NCI-H2081 treated with DMSO at 0.1 percent for 48 hours (cell line): Measurements from ENCODE around the gene MUTYH.

Experiments
- DNase-seq: peaks from one replicate; lab custom pipeline; 2025; lab: John Stamatoyannopoulos, UW

Gene MUTYH

GRCh38 chr1:45348966-45349677 lies 8.9 kb upstream of the MUTYH start:
- DNase-seq, result no peak

- DNase-seq, result no peak
Observed at GRCh38 chr1:45348609-45348965, 8.3 kb upstream of the MUTYH start.

DNA sequence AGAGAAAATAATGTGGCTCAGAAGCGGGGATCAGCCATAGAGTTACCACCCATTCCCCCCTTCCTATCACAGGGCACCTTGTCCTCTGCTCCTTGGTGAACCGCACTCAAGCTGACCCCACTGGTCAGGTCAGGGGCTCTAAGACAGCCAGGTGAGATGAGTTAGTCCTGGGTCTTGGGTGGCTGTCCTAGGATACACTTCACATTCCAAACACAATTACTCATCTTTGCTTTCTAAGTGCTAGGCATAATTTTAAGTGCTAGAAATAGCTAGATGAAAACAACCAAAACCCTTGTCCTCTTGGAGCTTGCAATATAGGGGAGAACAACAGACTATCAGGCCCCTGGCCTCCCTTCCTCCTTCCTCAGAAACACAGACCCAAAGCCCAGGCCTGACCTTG lies 7.8 kb upstream of the MUTYH start:
- DNase-seq, result no peak

DNA sequence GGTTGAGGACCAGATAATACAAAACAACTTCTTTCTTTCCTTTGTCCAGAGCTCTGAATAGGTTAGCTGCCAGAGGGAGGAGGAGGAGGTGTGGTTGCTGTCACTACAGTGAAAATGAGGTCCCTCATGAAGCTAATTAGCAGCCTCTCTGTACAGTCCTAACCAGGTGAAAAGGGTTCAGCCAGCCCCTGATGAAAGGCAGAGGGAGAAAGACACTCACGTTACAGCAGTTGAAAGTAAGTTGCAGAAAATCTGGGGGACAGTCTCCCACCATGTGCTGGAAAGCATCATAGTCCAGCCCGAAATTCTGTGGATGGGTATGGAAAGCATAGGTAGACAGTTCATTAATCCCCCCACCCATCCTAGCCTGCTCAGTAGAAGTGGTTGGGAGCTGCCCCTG lies 6.2 kb upstream of the MUTYH start:
- DNase-seq, result no peak

DNA sequence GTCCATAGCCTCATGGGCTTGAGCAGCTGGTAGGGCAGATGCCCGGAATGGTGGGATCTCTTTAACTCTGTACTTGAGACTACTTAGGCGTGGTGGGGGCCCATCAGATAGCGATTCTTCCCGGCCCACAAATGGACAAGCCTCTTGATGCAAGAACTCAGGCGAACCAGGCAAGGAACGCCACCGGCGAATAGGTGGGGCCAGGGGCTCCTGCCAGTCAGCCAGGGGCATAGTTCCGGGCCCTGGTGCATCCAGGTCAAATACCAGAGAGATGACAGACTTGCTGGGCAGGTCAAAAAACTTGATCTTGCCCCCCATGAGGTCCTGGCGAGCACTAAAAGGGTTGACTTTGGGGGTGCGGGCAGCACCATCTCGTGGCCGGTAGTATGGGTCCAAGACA lies 4.8 kb upstream of the MUTYH start:
- DNase-seq, result no peak

DNA sequence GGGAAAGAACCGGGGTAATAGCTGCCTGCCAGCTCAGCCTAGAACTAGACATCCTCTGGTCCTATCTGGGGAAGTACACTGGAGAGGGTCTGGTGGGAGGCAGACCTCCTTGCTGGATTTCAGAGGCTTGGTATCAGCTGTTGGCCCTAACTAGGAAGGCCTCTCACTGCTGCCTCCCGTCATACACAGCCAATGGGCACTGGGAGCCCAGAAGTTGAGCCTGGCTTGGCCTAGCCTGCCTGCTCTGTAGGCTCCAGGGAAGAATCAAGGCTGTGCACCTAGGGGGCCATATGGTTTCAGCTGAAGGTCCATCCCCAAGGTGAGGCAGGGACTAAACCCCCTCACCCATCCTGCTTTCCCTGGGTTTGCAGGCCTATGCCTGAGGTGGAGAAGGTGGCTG lies 4.3 kb upstream of the MUTYH start:
- DNase-seq, result no peak

DNA sequence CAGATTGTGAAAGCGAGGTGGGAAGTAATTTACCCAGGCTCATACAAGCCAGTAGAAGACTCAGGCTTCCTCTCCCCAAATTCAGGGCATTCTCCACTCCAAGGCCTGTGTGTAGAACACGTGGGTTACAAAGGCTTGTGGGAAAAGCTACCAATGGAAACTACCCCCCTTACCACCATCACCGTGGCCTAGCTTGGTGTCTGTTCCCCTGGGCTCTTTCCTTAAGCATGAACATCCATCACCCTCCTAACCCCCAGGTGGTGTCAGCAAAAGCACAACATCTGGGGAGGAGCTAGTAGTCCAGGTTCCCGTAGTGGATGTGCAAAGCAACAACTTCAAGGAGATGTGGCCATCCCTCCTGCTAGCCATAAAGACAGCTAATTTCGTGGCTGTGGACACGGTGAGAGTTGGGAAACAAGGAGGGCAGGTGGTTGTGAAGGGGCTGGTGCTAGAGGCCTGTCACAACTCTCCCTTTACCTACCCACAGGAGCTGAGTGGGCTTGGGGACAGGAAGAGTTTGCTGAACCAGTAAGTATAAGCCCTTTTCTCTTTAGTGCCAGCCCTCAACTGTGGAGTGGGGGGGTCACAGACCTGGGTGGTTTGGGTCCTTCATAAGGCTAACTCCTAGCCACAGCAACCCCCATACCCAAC lies 701 bp upstream of the MUTYH start:
- DNase-seq, result no peak

- DNase-seq, result no peak
Observed at GRCh38 chr1:45337630-45338325, 2.5 kb downstream of the MUTYH start.

DNA sequence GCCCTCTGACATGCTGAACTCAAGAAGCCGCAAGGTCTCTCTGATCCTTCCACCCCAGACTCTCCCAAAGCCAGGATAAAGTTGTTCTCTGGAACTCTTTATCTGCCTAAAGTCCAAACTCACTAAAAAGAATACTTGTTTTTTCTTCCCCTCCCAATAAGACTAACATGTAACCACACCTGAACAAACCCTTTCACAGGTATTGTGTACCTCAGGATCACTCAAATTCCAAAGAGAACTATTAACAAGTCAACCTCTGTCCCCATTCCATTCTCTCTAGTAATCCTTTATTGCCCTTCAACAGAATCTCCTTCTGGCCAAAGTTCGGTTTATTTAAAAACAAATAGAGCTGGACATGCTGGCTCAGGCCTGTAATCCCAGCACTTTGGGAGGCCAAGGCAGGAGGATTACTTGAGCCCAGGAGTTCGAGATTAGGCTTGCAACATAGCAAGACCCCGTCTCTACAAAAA lies 4.3 kb downstream of the MUTYH start:
- DNase-seq, result no peak

GRCh38 chr1:45334308-45335245 lies 5.7 kb downstream of the MUTYH start:
- DNase-seq, result no peak

DNA sequence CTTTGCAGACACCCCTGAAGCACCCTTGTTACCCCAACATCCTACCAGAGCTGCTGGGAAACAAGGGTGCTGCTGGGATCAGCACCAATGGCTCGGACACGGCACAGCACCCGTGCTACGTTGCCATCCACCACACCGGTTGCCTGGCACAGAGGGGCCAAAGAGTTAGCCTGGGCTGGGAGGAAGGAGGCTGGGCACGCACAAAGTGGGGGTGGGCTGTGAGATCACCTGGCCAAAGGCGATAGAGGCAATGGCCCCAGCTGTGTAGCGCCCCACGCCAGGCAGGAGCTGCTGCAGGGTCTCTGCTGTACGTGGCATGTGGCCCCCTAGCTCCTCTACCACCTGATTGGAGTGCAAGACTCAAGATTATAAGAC lies 7.9 kb downstream of the MUTYH start:
- DNase-seq, result no peak

DNA sequence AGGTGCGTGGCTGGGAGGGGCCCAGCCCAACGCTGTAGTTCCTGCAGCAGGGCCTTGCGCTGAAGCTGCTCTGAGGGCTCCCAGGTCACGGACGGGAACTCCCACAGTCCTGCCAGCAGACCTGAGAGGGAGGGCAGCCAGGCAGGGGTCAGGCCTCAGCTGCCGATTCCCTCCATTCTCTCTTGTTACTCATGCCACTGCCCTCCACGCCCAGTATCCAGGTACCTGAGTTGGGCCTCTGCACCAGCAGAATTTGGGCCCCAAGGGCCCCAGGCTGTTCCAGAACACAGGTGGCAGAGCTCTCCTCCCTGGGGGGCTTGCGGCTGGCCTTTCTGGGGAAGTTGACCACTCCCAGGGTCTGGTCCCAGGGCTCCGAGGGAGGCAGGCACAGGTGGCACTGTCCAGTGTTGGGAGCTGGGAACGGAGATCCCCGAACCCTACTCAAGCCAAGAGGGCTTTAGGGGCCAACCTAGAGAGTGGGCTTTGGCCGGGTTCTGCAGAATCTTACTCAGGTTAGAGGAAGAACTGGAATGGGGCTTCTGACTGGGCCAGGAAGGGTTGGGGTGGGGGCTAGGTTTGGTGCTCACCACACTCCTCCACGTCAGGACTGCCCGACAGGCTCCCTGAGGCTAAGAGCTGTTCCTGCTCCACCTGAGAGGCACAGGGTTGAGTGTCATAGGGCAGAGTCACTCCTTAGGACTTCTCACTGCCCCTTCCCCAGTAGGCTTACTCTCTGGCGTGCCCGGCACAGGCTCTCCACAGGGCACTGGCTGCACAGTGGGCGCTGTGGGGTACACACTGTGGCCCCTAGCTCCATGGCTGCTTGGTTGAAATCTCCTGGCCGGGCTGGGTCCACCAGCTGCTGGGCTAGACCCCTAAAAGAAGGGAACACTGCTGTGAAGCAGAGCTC lies 8.5 kb downstream of the MUTYH start:
- no peak for DNase-seq

GRCh38 chr1:45329445-45329844 lies 10.8 kb downstream of the MUTYH start:
- no peak for DNase-seq

DNA sequence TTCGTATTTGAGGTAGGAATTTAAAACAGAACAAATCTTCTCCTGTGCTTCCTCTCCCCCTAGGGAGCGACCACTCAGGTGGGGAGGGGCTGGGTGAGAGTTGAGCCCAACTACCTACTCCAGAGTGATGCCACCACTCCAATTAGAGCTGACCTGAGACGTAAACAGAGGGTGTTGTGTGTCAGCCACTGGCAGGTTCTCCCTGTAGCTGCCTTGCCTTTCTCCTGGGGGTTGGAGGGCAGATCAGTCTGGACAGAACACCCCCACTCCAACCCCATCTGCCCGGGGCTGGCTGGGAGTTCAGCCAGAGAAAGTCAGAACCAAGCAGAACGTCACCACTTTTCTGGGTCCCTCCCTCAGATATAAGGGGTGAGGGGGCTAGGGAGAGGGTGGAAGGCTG lies 11.6 kb downstream of the MUTYH start:
- DNase-seq, result no peak

DNA sequence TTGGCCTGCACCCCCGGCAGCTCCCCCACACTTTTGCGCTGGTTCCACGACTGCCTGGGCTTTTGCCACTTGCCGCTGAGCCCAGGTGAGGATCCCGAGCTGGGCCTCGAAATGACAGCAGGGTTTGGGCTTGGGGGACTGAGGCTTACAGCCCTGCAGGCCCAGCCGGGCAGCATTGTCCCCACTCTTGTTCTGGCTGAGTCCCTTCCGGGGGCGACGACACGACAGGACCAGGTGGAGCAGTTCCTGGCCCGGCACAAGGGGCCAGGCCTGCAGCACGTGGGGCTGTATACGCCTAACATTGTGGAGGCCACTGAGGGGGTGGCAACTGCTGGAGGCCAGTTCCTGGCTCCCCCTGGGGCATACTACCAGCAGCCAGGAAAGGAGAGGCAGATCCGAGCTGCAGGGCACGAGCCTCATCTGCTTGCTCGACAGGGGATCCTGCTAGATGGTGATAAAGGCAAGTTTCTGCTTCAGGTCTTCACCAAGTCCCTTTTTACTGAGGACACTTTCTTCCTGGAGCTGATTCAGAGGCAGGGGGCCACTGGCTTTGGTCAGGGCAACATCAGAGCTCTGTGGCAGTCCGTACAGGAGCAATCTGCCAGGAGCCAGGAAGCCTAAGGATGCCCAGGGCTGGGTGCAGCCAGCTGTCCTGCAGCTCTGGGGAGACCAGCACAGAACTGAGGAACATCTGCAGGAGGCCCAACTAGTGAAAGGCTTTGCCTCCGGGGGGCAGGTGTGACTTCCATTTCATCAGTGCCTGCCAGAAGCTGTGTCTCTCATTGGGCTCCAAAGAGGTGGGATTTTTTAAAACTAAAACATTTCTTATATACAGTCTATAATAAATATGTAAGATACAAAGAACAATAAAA lies 12.4 kb downstream of the MUTYH start:
- DNase-seq, result no peak

DNA sequence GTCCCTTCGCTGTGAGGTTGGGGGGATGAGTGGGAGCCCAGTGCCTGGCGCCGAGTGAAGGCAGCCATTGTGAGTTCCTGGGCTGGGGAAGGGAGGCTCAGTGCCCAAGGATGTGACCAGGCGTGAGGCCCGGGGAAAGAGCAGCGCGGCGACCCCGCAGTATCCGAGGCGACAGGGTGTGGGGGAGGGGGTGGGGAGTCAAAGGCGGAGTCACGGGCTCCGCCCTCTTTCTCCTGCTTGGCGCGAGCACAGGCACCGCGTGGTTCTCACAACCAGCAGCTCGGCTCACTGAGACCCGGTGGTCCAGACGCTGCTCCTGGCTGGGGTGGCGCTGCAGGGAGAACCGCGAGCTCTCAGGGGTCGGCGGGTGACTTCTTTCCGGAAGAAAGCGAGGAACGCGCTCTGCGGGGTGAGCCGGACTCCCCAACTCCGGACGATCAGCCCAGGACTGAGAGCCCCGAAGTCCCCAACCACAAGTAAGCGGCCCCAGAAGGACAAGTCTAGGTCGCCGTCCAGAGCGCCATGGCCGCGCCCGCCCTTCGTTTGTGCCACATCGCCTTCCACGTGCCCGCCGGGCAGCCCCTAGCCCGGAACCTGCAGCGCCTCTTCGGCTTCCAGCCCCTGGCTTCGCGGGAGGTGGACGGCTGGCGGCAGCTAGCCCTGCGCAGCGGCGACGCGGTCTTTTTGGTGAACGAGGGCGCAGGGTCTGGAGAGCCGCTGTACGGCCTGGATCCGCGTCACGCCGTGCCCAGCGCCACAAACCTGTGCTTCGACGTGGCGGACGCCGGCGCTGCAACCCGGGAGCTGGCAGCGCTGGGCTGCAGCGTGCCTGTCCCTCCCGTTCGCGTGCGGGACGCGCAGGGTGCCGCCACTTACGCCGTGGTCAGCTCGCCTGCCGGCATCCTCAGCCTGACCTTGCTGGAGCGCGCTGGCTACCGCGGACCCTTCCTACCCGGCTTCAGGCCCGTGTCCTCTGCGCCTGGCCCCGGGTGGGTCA lies 13.3 kb downstream of the MUTYH start, which contains the start of gene HPDL:
HPDL (plus strand) TSS at position 269 of the 997 bp plus-strand sequence; CDS start at position 523, 254 bp downstream.
- DNase-seq, result no peak

DNA sequence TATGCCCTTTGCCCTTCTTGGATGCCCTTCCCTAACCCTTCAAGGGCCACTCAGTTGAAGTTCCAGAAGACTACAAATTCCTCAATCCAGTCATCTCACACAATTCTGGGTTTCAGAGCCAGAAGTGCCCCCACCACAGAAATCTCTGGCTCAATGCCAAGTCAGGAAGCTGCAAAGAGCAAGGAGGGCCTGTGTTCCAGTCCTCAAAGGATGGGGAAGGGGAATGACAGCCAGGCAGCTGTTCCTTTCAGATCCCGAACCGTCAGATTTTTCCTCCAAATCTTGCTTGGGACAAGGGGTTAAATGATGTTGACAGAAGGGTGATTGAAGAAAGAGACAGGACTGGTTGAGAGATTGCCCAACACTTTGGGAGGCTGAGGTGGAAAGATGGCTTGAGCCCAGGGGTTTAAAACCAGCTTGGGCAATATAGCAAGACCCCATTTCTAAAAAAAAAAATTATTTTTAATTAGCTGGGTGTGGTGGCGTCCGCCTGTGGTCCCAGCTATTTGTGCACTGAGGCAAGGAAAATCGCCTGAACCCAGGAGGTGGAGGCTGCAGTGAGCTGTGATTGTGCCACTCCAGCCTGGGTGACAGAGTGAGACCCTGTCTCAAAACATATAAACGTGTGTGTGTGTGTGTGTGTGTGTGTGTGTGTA lies 14.3 kb downstream of the MUTYH start:
- DNase-seq, result no peak

- no peak for DNase-seq
Observed at GRCh38 chr1:45322486-45323040, 17.7 kb downstream of the MUTYH start.
